ENCODE measurements around the gene GNA15.

The GNA15 gene

GRCh38 chr19:3118232-3119070, 17.4 kb upstream of the GNA15 start:
- no peaks in the 10 kb centered on the region for H3K27me3 ChIP-seq (ENCODE audit: control insufficient read depth in 1 of 2, insufficient read depth in 2 of 2, low read length in 2 of 2)
- no peaks in the 10 kb centered on the region for H3K9me3 ChIP-seq (ENCODE audit: low read length)
- no peak overlapping the region for H3K27ac ChIP-seq (ENCODE audit: low read depth, low read length)
- peaks cover 10% of the 10 kb centered on the region for H3K36me3 ChIP-seq (ENCODE audit: insufficient read depth, low read length)
- H3K9ac ChIP-seq (ENCODE audit: low read length): no peak overlapping the region
- H3K4me3 ChIP-seq (ENCODE audit: low read depth in 1 of 2, low read length in 2 of 2): no peak overlapping the region
- no peaks in the 10 kb centered on the region for H3K4me1 ChIP-seq (ENCODE audit: insufficient read depth, low read length)

- H3K27ac ChIP-seq (ENCODE audit: low read depth, low read length): no peak overlapping the region
These were observed 16.7 kb upstream of the GNA15 start for GRCh38 chr19:3119071-3119595.

GRCh38 chr19:3119693-3120380, 16.0 kb upstream of the GNA15 start:
- peaks cover 10% of the 10 kb centered on the region for H3K36me3 ChIP-seq (ENCODE audit: insufficient read depth, low read length)
- H3K9me3 ChIP-seq (ENCODE audit: low read length): no peaks in the 10 kb centered on the region
- no peak overlapping the region for H3K4me3 ChIP-seq (ENCODE audit: low read depth in 1 of 2, low read length in 2 of 2)
- no peaks in the 10 kb centered on the region for H3K27me3 ChIP-seq (ENCODE audit: control insufficient read depth in 1 of 2, insufficient read depth in 2 of 2, low read length in 2 of 2)
- H3K9ac ChIP-seq (ENCODE audit: low read length): no peak overlapping the region
- no peaks in the 10 kb centered on the region for H3K4me1 ChIP-seq (ENCODE audit: insufficient read depth, low read length)
- no peak overlapping the region for H3K27ac ChIP-seq (ENCODE audit: low read depth, low read length)

More at GRCh38 chr19:3119071-3119595, 16.7 kb upstream of the GNA15 start:
- Histone ChIP-seq H3K36me3 (ENCODE audit: insufficient read depth, low read length) (peaks cover 10% of the 10 kb centered on the region), H3K27me3 (ENCODE audit: control insufficient read depth in 1 of 2, insufficient read depth in 2 of 2, low read length in 2 of 2) (no peaks in the 10 kb centered on the region), H3K4me3 (ENCODE audit: low read depth in 1 of 2, low read length in 2 of 2) (no peak overlapping the region), H3K9ac (ENCODE audit: low read length) (no peak overlapping the region), H3K9me3 (ENCODE audit: low read length) (no peaks in the 10 kb centered on the region), H3K4me1 (ENCODE audit: insufficient read depth, low read length) (no peaks in the 10 kb centered on the region)

- H3K27me3 ChIP-seq (ENCODE audit: control insufficient read depth in 1 of 2, insufficient read depth in 2 of 2, low read length in 2 of 2): no peaks in the 10 kb centered on the region
- no peak overlapping the region for H3K9ac ChIP-seq (ENCODE audit: low read length)
- no peaks in the 10 kb centered on the region for H3K9me3 ChIP-seq (ENCODE audit: low read length)
- no peak overlapping the region for H3K4me3 ChIP-seq (ENCODE audit: low read depth in 1 of 2, low read length in 2 of 2)
- peaks cover 7% of the 10 kb centered on the region for H3K36me3 ChIP-seq (ENCODE audit: insufficient read depth, low read length)
- H3K27ac ChIP-seq (ENCODE audit: low read depth, low read length): no peak overlapping the region
- no peaks in the 10 kb centered on the region for H3K4me1 ChIP-seq (ENCODE audit: insufficient read depth, low read length)
These were observed 15.1 kb upstream of the GNA15 start for GRCh38 chr19:3120611-3121276.

GRCh38 chr19:3121396-3121795, 14.4 kb upstream of the GNA15 start:
- H3K27ac ChIP-seq (ENCODE audit: low read depth, low read length): no peak overlapping the region
- H3K4me3 ChIP-seq (ENCODE audit: low read depth in 1 of 2, low read length in 2 of 2): no peak overlapping the region
- no peaks in the 10 kb centered on the region for H3K4me1 ChIP-seq (ENCODE audit: insufficient read depth, low read length)
- no peaks in the 10 kb centered on the region for H3K27me3 ChIP-seq (ENCODE audit: control insufficient read depth in 1 of 2, insufficient read depth in 2 of 2, low read length in 2 of 2)
- H3K36me3 ChIP-seq (ENCODE audit: insufficient read depth, low read length): peaks cover 7% of the 10 kb centered on the region
- H3K9me3 ChIP-seq (ENCODE audit: low read length): no peaks in the 10 kb centered on the region
- no peak overlapping the region for H3K9ac ChIP-seq (ENCODE audit: low read length)

- Histone ChIP-seq H3K36me3 (ENCODE audit: insufficient read depth, low read length) (peaks cover 7% of the 10 kb centered on the region), H3K27me3 (ENCODE audit: control insufficient read depth in 1 of 2, insufficient read depth in 2 of 2, low read length in 2 of 2) (no peaks in the 10 kb centered on the region), H3K27ac (ENCODE audit: low read depth, low read length) (no peak overlapping the region), H3K9ac (ENCODE audit: low read length) (no peak overlapping the region), H3K9me3 (ENCODE audit: low read length) (no peaks in the 10 kb centered on the region), H3K4me1 (ENCODE audit: insufficient read depth, low read length) (no peaks in the 10 kb centered on the region), H3K4me3 (ENCODE audit: low read depth in 1 of 2, low read length in 2 of 2) (no peak overlapping the region)
These were observed 13.9 kb upstream of the GNA15 start for GRCh38 chr19:3121821-3122511.

GRCh38 chr19:3122512-3122870, 13.3 kb upstream of the GNA15 start:
- Histone ChIP-seq H3K27ac (ENCODE audit: low read depth, low read length) (no peak overlapping the region), H3K9me3 (ENCODE audit: low read length) (no peaks in the 10 kb centered on the region)

GRCh38 chr19:3123088-3123721, 12.6 kb upstream of the GNA15 start:
- no peaks in the 10 kb centered on the region for H3K9me3 ChIP-seq (ENCODE audit: low read length)
- H3K36me3 ChIP-seq (ENCODE audit: insufficient read depth, low read length): peaks cover 7% of the 10 kb centered on the region
- no peak overlapping the region for H3K27ac ChIP-seq (ENCODE audit: low read depth, low read length)
- no peaks in the 10 kb centered on the region for H3K27me3 ChIP-seq (ENCODE audit: control insufficient read depth in 1 of 2, insufficient read depth in 2 of 2, low read length in 2 of 2)
- H3K4me3 ChIP-seq (ENCODE audit: low read depth in 1 of 2, low read length in 2 of 2): no peak overlapping the region
- no peak overlapping the region for H3K9ac ChIP-seq (ENCODE audit: low read length)
- no peaks in the 10 kb centered on the region for H3K4me1 ChIP-seq (ENCODE audit: insufficient read depth, low read length)

More at GRCh38 chr19:3122512-3122870, 13.3 kb upstream of the GNA15 start:
- Histone ChIP-seq H3K9ac (ENCODE audit: low read length) (no peak overlapping the region), H3K4me1 (ENCODE audit: insufficient read depth, low read length) (no peaks in the 10 kb centered on the region), H3K4me3 (ENCODE audit: low read depth in 1 of 2, low read length in 2 of 2) (no peak overlapping the region), H3K36me3 (ENCODE audit: insufficient read depth, low read length) (peaks cover 7% of the 10 kb centered on the region), H3K27me3 (ENCODE audit: control insufficient read depth in 1 of 2, insufficient read depth in 2 of 2, low read length in 2 of 2) (no peaks in the 10 kb centered on the region)

- Histone ChIP-seq H3K9me3 (ENCODE audit: low read length) (no peaks in the 10 kb centered on the region), H3K36me3 (ENCODE audit: insufficient read depth, low read length) (peaks cover 4% of the 10 kb centered on the region), H3K4me1 (ENCODE audit: insufficient read depth, low read length) (no peaks in the 10 kb centered on the region), H3K4me3 (ENCODE audit: low read depth in 1 of 2, low read length in 2 of 2) (no peak overlapping the region), H3K27me3 (ENCODE audit: control insufficient read depth in 1 of 2, insufficient read depth in 2 of 2, low read length in 2 of 2) (no peaks in the 10 kb centered on the region), H3K9ac (ENCODE audit: low read length) (no peak overlapping the region), H3K27ac (ENCODE audit: low read depth, low read length) (no peak overlapping the region)
These were observed 11.9 kb upstream of the GNA15 start for GRCh38 chr19:3123956-3124355.

- Histone ChIP-seq H3K36me3 (ENCODE audit: insufficient read depth, low read length) (no peaks in the 10 kb centered on the region), H3K9me3 (ENCODE audit: low read length) (no peaks in the 10 kb centered on the region), H3K9ac (ENCODE audit: low read length) (no peak overlapping the region), H3K27me3 (ENCODE audit: control insufficient read depth in 1 of 2, insufficient read depth in 2 of 2, low read length in 2 of 2) (no peaks in the 10 kb centered on the region), H3K4me1 (ENCODE audit: insufficient read depth, low read length) (no peaks in the 10 kb centered on the region), H3K4me3 (ENCODE audit: low read depth in 1 of 2, low read length in 2 of 2) (no peak overlapping the region), H3K27ac (ENCODE audit: low read depth, low read length) (no peak overlapping the region)
These were observed 11.2 kb upstream of the GNA15 start for GRCh38 chr19:3124630-3125029.
